Mammary epithelial cell (primary cell): ENCODE measurements around the gene POFUT1.

ENCODE experiments used
- EZH2 ChIP-seq: IDR thresholded peaks from 2 replicates; pipeline ENCODE4 v1.6.1; 2012; ENCODE audit warnings: low read length, inconsistent platforms, borderline replicate concordance
- TF ChIP-seq, protein P1 (sequence below), 2 donors: IDR thresholded peaks in 1 of 2; conservative IDR thresholded peaks in 1 of 2; 2 replicates each; pipeline ENCODE4 v1.5.1; 2011 to 2012; ENCODE audit warnings: inconsistent platforms in 2 of 2, low read length in 2 of 2, mild to moderate bottlenecking in 2 of 2, control low read depth in 1 of 2, low read depth in 1 of 2; ENCODE audit not compliant: insufficient read depth in 1 of 2; ENCODE audit errors: extremely low read depth in 1 of 2

GRCh38 chr20:32195581-32195980, 12.1 kb upstream of the POFUT1 start:
- TF ChIP-seq, protein P1, sequence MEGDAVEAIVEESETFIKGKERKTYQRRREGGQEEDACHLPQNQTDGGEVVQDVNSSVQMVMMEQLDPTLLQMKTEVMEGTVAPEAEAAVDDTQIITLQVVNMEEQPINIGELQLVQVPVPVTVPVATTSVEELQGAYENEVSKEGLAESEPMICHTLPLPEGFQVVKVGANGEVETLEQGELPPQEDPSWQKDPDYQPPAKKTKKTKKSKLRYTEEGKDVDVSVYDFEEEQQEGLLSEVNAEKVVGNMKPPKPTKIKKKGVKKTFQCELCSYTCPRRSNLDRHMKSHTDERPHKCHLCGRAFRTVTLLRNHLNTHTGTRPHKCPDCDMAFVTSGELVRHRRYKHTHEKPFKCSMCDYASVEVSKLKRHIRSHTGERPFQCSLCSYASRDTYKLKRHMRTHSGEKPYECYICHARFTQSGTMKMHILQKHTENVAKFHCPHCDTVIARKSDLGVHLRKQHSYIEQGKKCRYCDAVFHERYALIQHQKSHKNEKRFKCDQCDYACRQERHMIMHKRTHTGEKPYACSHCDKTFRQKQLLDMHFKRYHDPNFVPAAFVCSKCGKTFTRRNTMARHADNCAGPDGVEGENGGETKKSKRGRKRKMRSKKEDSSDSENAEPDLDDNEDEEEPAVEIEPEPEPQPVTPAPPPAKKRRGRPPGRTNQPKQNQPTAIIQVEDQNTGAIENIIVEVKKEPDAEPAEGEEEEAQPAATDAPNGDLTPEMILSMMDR (conservative IDR thresholded peaks at IDR 0.05 in 1 of 2, IDR thresholded peaks at IDR 0.05 in 1 of 2; ENCODE audit: extremely low read depth in 1 of 2, insufficient read depth in 1 of 2, low read depth in 1 of 2, low read length in 2 of 2), result no peak
- no peak for TF ChIP-seq EZH2
